SK-N-SH (cell line): ENCODE results near the gene S100A4. TPM values are rescaled to one million over a fixed set of nuclear protein-coding genes. Genes with fewer than 3 reads are reported as not detected.
A peak's percentile ranks its signal among the peaks of the same experiment; 100 is the strongest.
"Not testable (repeated sequence)": the region's sequence is repeated elsewhere in the genome, so short reads cannot be mapped to it uniquely, and the experiment has no call there.

ENCODE experiments used
- CTCF ChIA-PET: fragments of 300-600, 350-600 bp; formaldehyde crosslinking; extraction: SDS; loops from one replicate; lab custom pipeline; 2021; lab: Yijun Ruan, JAX
- POLR2A ChIA-PET: fragments of 350-600 bp; sonication (Branson Sonifier 250); formaldehyde crosslinking; extraction: SDS; loops from one replicate; lab custom pipeline; 2020; ENCODE audit warnings: antibody characterized with exemption, inconsistent platforms; lab: Yijun Ruan, JAX
- DNase-seq: peaks from one replicate; pipeline ENCODE4 v3.0.0; 2012
- H2AFZ ChIP-seq: fragments of 200-600 bp; sonication (generic); 2 replicates; pipeline ENCODE4 v1.8.1; 2016; ENCODE audit warnings: antibody characterized with exemption, mild to moderate bottlenecking, low read depth
- H3F3A ChIP-seq: fragments of 200-600 bp; sonication (generic); replicated peaks from 2 replicates; pipeline ENCODE3; 2016; ENCODE audit warnings: antibody characterized with exemption, mild to moderate bottlenecking; ENCODE audit not compliant: insufficient read depth
- H3K27ac ChIP-seq, 2 experiments: fragments of 200-500 bp in 1 of 2; fragments of 200-600 bp in 1 of 2; sonication (Bioruptor generic) in 1 of 2; sonication (generic), shearing (Covaris generic) in 1 of 2; 2 replicates each; pipeline versions ENCODE4 v1.5.1 to v1.6.1; 2014 to 2016; ENCODE audit warnings: low read depth in 2 of 2, inconsistent platforms in 1 of 2, low read length in 1 of 2, mild to moderate bottlenecking in 1 of 2, mixed read lengths in 1 of 2
- H3K27me3 ChIP-seq: fragments of 200-600 bp; sonication (generic), shearing (Covaris generic); 2 replicates; pipeline ENCODE4 v1.6.1; 2016; ENCODE audit warnings: mixed run types; ENCODE audit not compliant: insufficient read depth
- H3K36me3 ChIP-seq, 2 experiments: fragments of 200-500 bp in 1 of 2; fragments of 200-600 bp in 1 of 2; sonication (Bioruptor generic) in 1 of 2; sonication (generic) in 1 of 2; replicated peaks in 1 of 2; 2 replicates each; pipeline versions ENCODE3 to v1.5.1; 2014 to 2016; ENCODE audit warnings: low read length in 1 of 2, mild to moderate bottlenecking in 1 of 2; ENCODE audit not compliant: insufficient read depth in 2 of 2, control insufficient read depth in 1 of 2
- H3K4me1 ChIP-seq, 2 experiments: fragments of 200-500 bp in 1 of 2; fragments of 200-600 bp in 1 of 2; sonication (Bioruptor generic) in 1 of 2; sonication (generic), shearing (Covaris generic) in 1 of 2; 2 replicates each; pipeline versions ENCODE4 v1.5.1 to v1.6.1; 2014 to 2016; ENCODE audit warnings: low read depth in 1 of 2, low read length in 1 of 2, mixed run types in 1 of 2; ENCODE audit not compliant: insufficient read depth in 2 of 2, control insufficient read depth in 1 of 2
- H3K4me2 ChIP-seq: fragments of 200-600 bp; sonication (generic), shearing (Covaris generic); 2 replicates; pipeline ENCODE4 v1.6.1; 2017; ENCODE audit warnings: mixed run types
- H3K4me3 ChIP-seq, 2 experiments: fragments of 200-500 bp in 1 of 2; fragments of 200-600 bp in 1 of 2; sonication (Bioruptor generic) in 1 of 2; sonication (generic), shearing (Covaris generic) in 1 of 2; 2 replicates each; pipeline versions ENCODE4 v1.5.1 to v1.8.1; 2014 to 2016; ENCODE audit warnings: low read depth in 2 of 2, inconsistent platforms in 1 of 2, low read length in 1 of 2, mild to moderate bottlenecking in 1 of 2, mixed read lengths in 1 of 2, moderate library complexity in 1 of 2
- H3K79me2 ChIP-seq: fragments of 200-600 bp; sonication (generic); 2 replicates; pipeline ENCODE4 v1.8.1; 2017; ENCODE audit warnings: mild to moderate bottlenecking; ENCODE audit not compliant: insufficient read depth
- H3K9ac ChIP-seq: fragments of 200-600 bp; sonication (generic); 2 replicates; pipeline ENCODE4 v1.6.1; 2017; ENCODE audit warnings: mixed run types
- H3K9me2 ChIP-seq: fragments of 200-600 bp; sonication (generic); 2 replicates; pipeline ENCODE4 v1.6.1; 2017; ENCODE audit warnings: mixed run types
- H3K9me3 ChIP-seq: fragments of 200-600 bp; sonication (generic); 2 replicates; pipeline ENCODE4 v1.6.1; 2017; ENCODE audit warnings: mixed run types, mild to moderate bottlenecking, moderate library complexity
- H4K20me1 ChIP-seq: fragments of 200-600 bp; sonication (generic); 2 replicates; pipeline ENCODE4 v1.6.1; 2017; ENCODE audit warnings: mild to moderate bottlenecking, mixed run types; ENCODE audit not compliant: insufficient read depth
- CHD2 ChIP-seq: fragments of 150-350 bp; IDR thresholded peaks from 2 replicates; pipeline ENCODE4 v1.6.1; 2018; ENCODE audit warnings: low read length; ENCODE audit not compliant: partially characterized antibody
- GATA2 ChIP-seq: sonication (generic); formaldehyde crosslinking; IDR thresholded peaks from 2 replicates; pipeline ENCODE4 v1.5.0; 2020; ENCODE audit warnings: mild to moderate bottlenecking, missing genetic modification reagents
- NFIC ChIP-seq: IDR thresholded peaks from 2 replicates; pipeline ENCODE4 v1.4.0; 2012; ENCODE audit warnings: borderline replicate concordance
- NRF1 ChIP-seq: IDR thresholded peaks from 2 replicates; pipeline ENCODE4 v1.6.1; 2012; ENCODE audit warnings: low read depth, mild to moderate bottlenecking, low read length
- RAD21 ChIP-seq: IDR thresholded peaks from 2 replicates; pipeline ENCODE4 v1.6.1; 2012; ENCODE audit warnings: mild to moderate bottlenecking, low read length
- TCF12 ChIP-seq: IDR thresholded peaks from 2 replicates; pipeline ENCODE4 v1.4.0; 2012
- WGBS: methylation state at CpG from one replicate; pipeline ENCODE4 v1.1.6; 2017; ENCODE audit warnings: low lambda C conversion rate; 5-methylcytosine and 5-hydroxymethylcytosine counted together
- polyA plus RNA-seq, 3 experiments: library from polyadenylated mRNA; depleted of rRNA; stranded (reverse); fragments of >200 nt; gene quantifications; 2 replicates each; pipeline ENCODE4 v1.2.3, GENCODE V29; 2012
- TF ChIP-seq, protein P1 (sequence below): fragments of 150-350 bp; IDR thresholded peaks from 2 replicates; pipeline ENCODE4 v1.6.1; 2016; ENCODE audit warnings: mild to moderate bottlenecking, low read depth, low read length

S100A4 gene
- polyA plus RNA-seq, 1 of the 3 experiments (the other 2 are of a cell fraction), result 25.4 TPM

DNA sequence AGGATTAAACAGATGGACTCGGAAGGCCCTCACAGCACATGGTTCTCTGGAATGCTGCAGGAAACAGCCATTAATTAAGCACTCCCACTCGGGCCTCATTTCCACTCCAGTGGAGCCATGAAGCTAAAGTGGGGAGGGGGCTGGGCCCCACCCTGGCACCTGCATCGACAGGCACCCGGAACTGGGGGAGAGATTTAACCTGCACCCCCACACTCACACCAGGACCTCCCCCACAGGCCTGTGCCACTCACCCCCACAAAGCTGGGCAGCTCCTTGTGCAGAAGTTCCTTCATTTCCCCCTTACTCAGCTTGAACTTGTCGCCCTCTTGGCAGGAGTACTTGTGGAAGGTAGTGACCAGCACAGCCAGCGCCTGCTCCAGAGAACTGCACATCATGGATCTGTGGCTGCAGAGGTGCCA is 17.9 kb upstream of the S100A4 start:
- no peak overlapping the region for H3K4me2 ChIP-seq
- no peak overlapping the region for H3K4me3 ChIP-seq
- H3K36me3 ChIP-seq, result no peaks in the 10 kb centered on the region
- no peaks in the 10 kb centered on the region for H4K20me1 ChIP-seq
- 92% methylated on average over 6 of the region's 6 CpGs for WGBS
- H3K27ac ChIP-seq, result peak overlapping the region in 1 of 2 experiments; percentile 99; a peak in 1 of 4 replicates
- peaks cover 5% of the 10 kb centered on the region for H3F3A ChIP-seq
- H3K9me2 ChIP-seq, result no peaks in the 10 kb centered on the region
- DNase-seq, result no peak
- POLR2A ChIA-PET, result no interaction called here
- H3K4me1 ChIP-seq, result peaks cover 30 to 43% of the 10 kb centered on the region in 2 experiments
- 0 out of 2 replicates have a peak overlapping the region, but pooled peaks have one; percentile 4 for H3K9ac ChIP-seq
- CTCF ChIA-PET, result interaction anchor here (0.9 to 7.2 kb wide), 9 partner anchors 9 to 69 kb away, joined by 3 to 81 read pairs (median 4); no protein-coding TSS in a partner anchor
- H3K79me2 ChIP-seq, result peaks cover 26% of the 10 kb centered on the region
- no peaks in the 10 kb centered on the region for H3K27me3 ChIP-seq
- no peak overlapping the region for H2AFZ ChIP-seq
- TF ChIP-seq CHD2 (no peak), NRF1 (no peak)
- TF ChIP-seq, protein P1, sequence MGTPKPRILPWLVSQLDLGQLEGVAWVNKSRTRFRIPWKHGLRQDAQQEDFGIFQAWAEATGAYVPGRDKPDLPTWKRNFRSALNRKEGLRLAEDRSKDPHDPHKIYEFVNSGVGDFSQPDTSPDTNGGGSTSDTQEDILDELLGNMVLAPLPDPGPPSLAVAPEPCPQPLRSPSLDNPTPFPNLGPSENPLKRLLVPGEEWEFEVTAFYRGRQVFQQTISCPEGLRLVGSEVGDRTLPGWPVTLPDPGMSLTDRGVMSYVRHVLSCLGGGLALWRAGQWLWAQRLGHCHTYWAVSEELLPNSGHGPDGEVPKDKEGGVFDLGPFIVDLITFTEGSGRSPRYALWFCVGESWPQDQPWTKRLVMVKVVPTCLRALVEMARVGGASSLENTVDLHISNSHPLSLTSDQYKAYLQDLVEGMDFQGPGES, result no peak
- no peaks in the 10 kb centered on the region for H3K9me3 ChIP-seq

DNA sequence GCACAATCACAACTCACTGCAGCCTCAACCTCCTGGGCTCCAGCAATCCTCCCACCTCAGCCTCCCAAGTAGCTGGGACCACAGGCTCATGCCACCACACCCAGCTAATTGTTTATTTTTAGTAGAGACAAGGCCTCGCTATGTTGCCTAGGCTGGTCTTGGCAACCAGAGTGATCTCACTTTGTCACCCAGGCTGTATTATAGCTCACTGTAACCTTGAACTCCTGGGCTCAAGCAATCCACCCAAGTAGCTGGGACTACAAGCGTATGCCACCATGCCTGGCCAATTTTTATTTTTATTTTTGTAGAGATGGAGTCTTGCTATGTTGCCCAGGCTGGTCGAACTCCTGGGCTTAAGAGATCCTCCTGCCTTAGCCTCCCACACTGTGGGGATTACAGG is 16.4 kb upstream of the S100A4 start:
- H3K36me3 ChIP-seq, POLR2A ChIA-PET, H3F3A ChIP-seq, H3K9me3 ChIP-seq, H3K9ac ChIP-seq, H4K20me1 ChIP-seq, H3K27ac ChIP-seq, H3K4me2 ChIP-seq, DNase-seq, H2AFZ ChIP-seq, H3K27me3 ChIP-seq, H3K9me2 ChIP-seq, H3K4me3 ChIP-seq: not testable (repeated sequence)
- peaks cover 20 to 32% of the 10 kb centered on the region in 2 experiments for H3K4me1 ChIP-seq
- 94% methylated on average over 3 of the region's 3 CpGs for WGBS
- CTCF ChIA-PET, result interaction anchor here (0.7 to 7.2 kb wide), 7 partner anchors 9 to 53 kb away, joined by 3 to 81 read pairs (median 5); partner anchors contain the start of gene S100A6
- H3K79me2 ChIP-seq, result peaks cover 26% of the 10 kb centered on the region

DNA sequence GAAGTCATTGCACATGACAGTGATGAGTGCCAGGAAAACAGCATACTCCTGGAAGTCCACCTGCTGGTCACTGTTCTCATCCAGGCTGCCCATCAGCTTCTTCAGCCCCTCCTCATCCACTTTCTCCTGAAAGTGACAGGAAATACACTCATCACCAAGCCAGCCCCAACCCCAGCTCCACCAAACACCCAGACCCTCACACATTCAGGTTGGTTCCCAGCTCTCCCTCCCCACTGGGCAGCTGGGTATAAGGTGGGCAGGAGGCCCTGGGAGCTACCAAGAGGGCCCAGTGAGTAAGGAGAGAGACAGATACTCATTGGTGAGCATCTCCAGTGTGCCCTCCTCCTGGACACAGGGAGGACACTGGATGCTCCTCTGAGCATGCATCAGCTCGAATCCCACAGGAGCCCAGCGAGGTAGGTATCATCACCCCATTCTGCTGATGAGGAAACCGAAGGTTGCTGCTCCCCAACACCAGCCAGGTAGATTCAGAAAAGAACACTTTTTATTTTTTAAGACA is 15.9 kb upstream of the S100A4 start:
- TF ChIP-seq RAD21 (no peak), NFIC (no peak), GATA2 (CRISPR knock-in tag) (no peak), TCF12 (no peak)
- CTCF ChIA-PET, result interaction anchor here (0.7 to 7.2 kb wide), 8 partner anchors 9 to 210 kb away, joined by 3 to 81 read pairs (median 6); partner anchors contain the start of gene S100A6
- DNase-seq, result no peak
- Histone ChIP-seq H3K9me2 (no peaks in the 10 kb centered on the region), H3K9ac (no peak overlapping the region), H2AFZ (no peak overlapping the region), H3K36me3 (no peaks in the 10 kb centered on the region), H4K20me1 (no peaks in the 10 kb centered on the region), H3F3A (no peaks in the 10 kb centered on the region), H3K9me3 (no peaks in the 10 kb centered on the region), H3K27me3 (no peaks in the 10 kb centered on the region), H3K4me1 (peaks cover 15 to 27% of the 10 kb centered on the region in 2 experiments), H3K4me2 (no peak overlapping the region), H3K4me3 (no peak overlapping the region), H3K79me2 (peaks cover 26% of the 10 kb centered on the region), H3K27ac (no peak overlapping the region)
- POLR2A ChIA-PET, result no interaction called here
- 93% methylated on average over 3 of the region's 3 CpGs for WGBS
